Ascending aorta (tissue), 2 donors: ENCODE data around the gene OR6N2. TPM values are rescaled to one million over a fixed set of nuclear protein-coding genes. Genes with fewer than 3 reads are reported as not detected.

Experiments used
- DNase-seq, 2 donors: peaks; one replicate each; pipeline ENCODE4 v3.0.0-alpha.2; 2019; ENCODE audit warnings: low spot score in 2 of 2
- H3K27ac ChIP-seq, 2 donors: fragments of 200-600 bp; sonication (generic); one replicate each; pipeline ENCODE4 v1.5.1; 2016 to 2017; ENCODE audit warnings: mild to moderate bottlenecking in 1 of 2
- H3K27me3 ChIP-seq: fragments of 200-600 bp; sonication (generic); one replicate; pipeline ENCODE4 v1.5.1; 2017
- H3K36me3 ChIP-seq, 2 donors: fragments of 200-600 bp; sonication (generic); one replicate each; pipeline ENCODE4 v1.5.1; 2016
- H3K4me1 ChIP-seq, 2 donors: fragments of 200-600 bp; sonication (generic); one replicate each; pipeline ENCODE4 v1.5.1; 2016 to 2017; ENCODE audit warnings: mild to moderate bottlenecking in 1 of 2
- H3K4me3 ChIP-seq, 2 donors: fragments of 200-600 bp; sonication (generic); one replicate each; pipeline ENCODE4 v1.5.1; 2016 to 2017; ENCODE audit warnings: mild to moderate bottlenecking in 1 of 2
- H3K9me3 ChIP-seq, 2 donors: fragments of 200-600 bp; sonication (generic); one replicate each; pipeline ENCODE4 v1.5.1; 2016
- intact Hi-C: fragments of 100-400 bp; cut with DNase I; formaldehyde crosslinking; loops from one replicate; pipeline ENCODE4 v1.15.1; 2023
- total RNA-seq: library from RNA; depleted of rRNA; stranded (reverse); fragments of >200 nt; gene quantifications from one replicate; pipeline ENCODE4 v1.1.0, GENCODE V29; 2016
- TF ChIP-seq, protein P1 (sequence below), 3 experiments: fragments of 200-600 bp in 2 of 3; fragments of 450-650 bp in 1 of 3; sonication (generic) in 2 of 3; IDR thresholded peaks; one replicate each; pipeline ENCODE4 v1.5.1; 2016 to 2019; ENCODE audit warnings: antibody characterized with exemption in 3 of 3, mild to moderate bottlenecking in 1 of 3, moderate library complexity in 1 of 3

Gene OR6N2
- total RNA-seq, 1 donor from 2014 or later, result not detected

- TF ChIP-seq, protein P1, sequence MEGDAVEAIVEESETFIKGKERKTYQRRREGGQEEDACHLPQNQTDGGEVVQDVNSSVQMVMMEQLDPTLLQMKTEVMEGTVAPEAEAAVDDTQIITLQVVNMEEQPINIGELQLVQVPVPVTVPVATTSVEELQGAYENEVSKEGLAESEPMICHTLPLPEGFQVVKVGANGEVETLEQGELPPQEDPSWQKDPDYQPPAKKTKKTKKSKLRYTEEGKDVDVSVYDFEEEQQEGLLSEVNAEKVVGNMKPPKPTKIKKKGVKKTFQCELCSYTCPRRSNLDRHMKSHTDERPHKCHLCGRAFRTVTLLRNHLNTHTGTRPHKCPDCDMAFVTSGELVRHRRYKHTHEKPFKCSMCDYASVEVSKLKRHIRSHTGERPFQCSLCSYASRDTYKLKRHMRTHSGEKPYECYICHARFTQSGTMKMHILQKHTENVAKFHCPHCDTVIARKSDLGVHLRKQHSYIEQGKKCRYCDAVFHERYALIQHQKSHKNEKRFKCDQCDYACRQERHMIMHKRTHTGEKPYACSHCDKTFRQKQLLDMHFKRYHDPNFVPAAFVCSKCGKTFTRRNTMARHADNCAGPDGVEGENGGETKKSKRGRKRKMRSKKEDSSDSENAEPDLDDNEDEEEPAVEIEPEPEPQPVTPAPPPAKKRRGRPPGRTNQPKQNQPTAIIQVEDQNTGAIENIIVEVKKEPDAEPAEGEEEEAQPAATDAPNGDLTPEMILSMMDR (IDR thresholded peaks at IDR 0.05), result no peak
- no peak overlapping the region for H3K4me3 ChIP-seq
- no peaks in the 10 kb centered on the region for H3K4me1 ChIP-seq
- no peaks in the 10 kb centered on the region for H3K27me3 ChIP-seq
- no peak for DNase-seq
- no peaks in the 10 kb centered on the region for H3K36me3 ChIP-seq
- H3K9me3 ChIP-seq, result no peaks in the 10 kb centered on the region
- intact Hi-C loops, result no loop called here
- no peak overlapping the region for H3K27ac ChIP-seq
Observed at GRCh38 chr1:158798531-158798930, 17.5 kb upstream of the OR6N2 start.

- TF ChIP-seq, protein P1 (IDR thresholded peaks at IDR 0.05), result no peak
- no peak for DNase-seq
- H3K27me3 ChIP-seq, result no peaks in the 10 kb centered on the region
- H3K27ac ChIP-seq, result no peak overlapping the region
- intact Hi-C loops, result no loop called here
- no peaks in the 10 kb centered on the region for H3K4me1 ChIP-seq
- H3K4me3 ChIP-seq, result no peak overlapping the region
- no peaks in the 10 kb centered on the region for H3K36me3 ChIP-seq
- no peaks in the 10 kb centered on the region for H3K9me3 ChIP-seq
Observed at GRCh38 chr1:158794247-158794646, 13.2 kb upstream of the OR6N2 start.

- H3K36me3 ChIP-seq, result no peaks in the 10 kb centered on the region
- H3K4me3 ChIP-seq, result no peak overlapping the region
- DNase-seq, result no peak
- H3K9me3 ChIP-seq, result no peaks in the 10 kb centered on the region
- intact Hi-C loops, result no loop called here
- no peaks in the 10 kb centered on the region for H3K4me1 ChIP-seq
- H3K27me3 ChIP-seq, result no peaks in the 10 kb centered on the region
- TF ChIP-seq, protein P1 (IDR thresholded peaks at IDR 0.05), result no peak
- no peak overlapping the region for H3K27ac ChIP-seq
Observed at GRCh38 chr1:158793604-158794003, 12.6 kb upstream of the OR6N2 start.

DNA sequence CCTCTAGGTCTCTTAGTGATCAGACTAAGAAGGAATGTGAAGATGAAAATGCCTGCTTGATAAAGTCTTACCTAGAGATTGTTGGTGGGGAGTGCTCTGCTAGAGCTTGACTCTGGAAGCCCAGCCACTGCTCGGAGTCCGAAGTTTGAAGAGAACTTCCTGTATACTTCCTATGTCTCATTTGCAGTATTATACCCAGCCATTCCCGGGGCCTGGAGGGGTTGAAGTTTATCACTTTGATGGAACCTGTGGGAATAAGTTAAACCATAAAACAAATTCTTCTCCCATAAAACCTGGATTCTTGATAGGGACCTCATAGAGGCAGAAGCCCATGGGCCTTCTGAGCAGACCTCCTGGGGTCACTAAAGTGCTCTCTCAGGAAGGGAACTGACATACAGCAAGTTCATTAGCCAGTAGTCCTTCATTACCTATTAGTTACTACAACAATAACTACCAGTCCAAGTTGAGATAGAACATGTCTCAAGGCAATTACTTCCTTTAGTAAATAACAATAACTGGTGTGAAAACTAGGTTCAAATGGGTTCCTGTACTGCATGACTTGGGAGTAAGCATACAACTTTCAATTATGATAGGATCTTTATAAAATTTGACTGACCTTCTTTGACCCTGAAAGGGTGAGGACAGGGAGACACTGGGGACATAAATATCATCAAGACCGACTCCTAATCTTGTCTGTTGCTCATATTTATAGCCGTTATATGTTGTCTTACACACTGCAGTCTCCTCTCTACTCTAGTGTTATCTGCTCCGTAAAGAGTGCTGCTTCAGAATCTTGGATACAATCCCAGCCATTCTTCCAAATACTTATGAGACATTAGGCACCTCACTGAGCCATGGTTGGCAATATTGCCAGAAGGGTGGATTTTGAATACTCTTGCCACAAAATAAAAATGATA lies 8.8 kb downstream of the OR6N2 start, which contains the start of gene OR6N1:
OR6N1 (minus strand) TSS at position 246 of the 917 bp plus-strand sequence. CDS start 5,513 bp downstream, outside the sequence.
- Histone ChIP-seq H3K4me3 (no peak within 1 kb of the TSS), H3K36me3 (no peaks in the 10 kb centered on the region), H3K9me3 (no peaks in the 10 kb centered on the region), H3K27me3 (no peaks in the 10 kb centered on the region), H3K4me1 (no peaks in the 10 kb centered on the region), H3K27ac (no peak within 1 kb of the TSS)
- intact Hi-C loops, result no loop called here
- no peak for DNase-seq
- TF ChIP-seq, protein P1 (IDR thresholded peaks at IDR 0.05), result no peak

GRCh38 chr1:158754420-158754819 lies 26.6 kb downstream of the OR6N2 start, which contains the start of gene OR6K6:
OR6K6 (plus strand) TSS chr1:158754720; CDS start chr1:158754888, 168 bp downstream.
- H3K4me1 ChIP-seq, result no peaks in the 10 kb centered on the region
- no peak for DNase-seq
- no peak within 1 kb of the TSS for H3K27ac ChIP-seq
- no peak within 1 kb of the TSS for H3K4me3 ChIP-seq
- TF ChIP-seq, protein P1 (IDR thresholded peaks at IDR 0.05), result no peak
- intact Hi-C loops, result no loop called here
- H3K9me3 ChIP-seq, result no peaks in the 10 kb centered on the region
- H3K36me3 ChIP-seq, result no peaks in the 10 kb centered on the region
- H3K27me3 ChIP-seq, result no peaks in the 10 kb centered on the region
